ENCODE measurements around the gene GALM. TPM values are rescaled to one million over a fixed set of nuclear protein-coding genes. Genes with fewer than 3 reads are reported as not detected.
A peak's percentile ranks its signal among the peaks of the same experiment; 100 is the strongest.
"Not testable (repeated sequence)": the region's sequence is repeated elsewhere in the genome, so short reads cannot be mapped to it uniquely, and the experiment has no call there.

GALM gene
- polyA plus RNA-seq, 12 donors = 8.9 to 18.4 (median 12.4) TPM; not detected in 1

- DNase-seq = not testable (repeated sequence)
Observed at GRCh38 chr2:38737000-38737698, 71.2 kb downstream of the GALM start.

GRCh38 chr2:38737925-38738324 is 72.0 kb downstream of the GALM start:
- DNase-seq = no peak

GRCh38 chr2:38739524-38739923 is 73.6 kb downstream of the GALM start:
- DNase-seq = no peak

- DNase-seq = peak; percentile 64
Observed at GRCh38 chr2:38740851-38741731, 75.2 kb downstream of the GALM start.

GRCh38 chr2:38742797-38743559 is 77.1 kb downstream of the GALM start:
- DNase-seq = no peak

GRCh38 chr2:38743672-38744398 is 77.9 kb downstream of the GALM start:
- no peak for DNase-seq

GRCh38 chr2:38744399-38744780 is 78.5 kb downstream of the GALM start:
- no peak for DNase-seq

GRCh38 chr2:38745267-38745666 is 79.4 kb downstream of the GALM start:
- no peak for DNase-seq

- no peak for DNase-seq
Observed at GRCh38 chr2:38747007-38747424, 81.1 kb downstream of the GALM start.

- no peak for DNase-seq
Observed at GRCh38 chr2:38747819-38748218, 81.9 kb downstream of the GALM start.

GRCh38 chr2:38748391-38748790 is 82.5 kb downstream of the GALM start:
- DNase-seq = no peak

- no peak for DNase-seq
Observed at GRCh38 chr2:38748943-38749804, 83.3 kb downstream of the GALM start.

- no peak for DNase-seq
Observed at GRCh38 chr2:38750011-38750890, 84.3 kb downstream of the GALM start.

GRCh38 chr2:38750891-38751595 is 85.1 kb downstream of the GALM start, which contains the start of gene SRSF7:
TSS of gene SRSF7 (minus strand) at chr2:38751361. CDS start at chr2:38751256, 105 bp downstream.
- peak; percentile 100 for DNase-seq

- DNase-seq = no peak
Observed at GRCh38 chr2:38751596-38752410, 85.9 kb downstream of the GALM start.

- no peak for DNase-seq
Observed at GRCh38 chr2:38754049-38754448, 88.1 kb downstream of the GALM start.

GRCh38 chr2:38754506-38754905 is 88.6 kb downstream of the GALM start:
- no peak for DNase-seq

- DNase-seq = not testable (repeated sequence)
Observed at GRCh38 chr2:38755891-38756290, 90.0 kb downstream of the GALM start.

Measured in muscle of arm (tissue), 12 donors.